Activated gamma-delta T cell treated with Interleukin-2 at 50 U/mL for 16 hours (primary cell): Measurements from ENCODE around the gene BTBD2.

Experiments
- DNase-seq: peaks from one replicate; pipeline ENCODE4 v3.0.0-alpha.2; 2020

BTBD2 gene

GRCh38 chr19:1981253-1981652, 34.3 kb downstream of the BTBD2 start:
- DNase-seq, result no peak

GRCh38 chr19:1980809-1981181, 34.7 kb downstream of the BTBD2 start:
- no peak for DNase-seq

- no peak for DNase-seq
Measured at GRCh38 chr19:1980091-1980808, 35.3 kb downstream of the BTBD2 start.

GRCh38 chr19:1979642-1980041, 35.9 kb downstream of the BTBD2 start:
- DNase-seq, result no peak

- no peak for DNase-seq
Measured at GRCh38 chr19:1979017-1979416, 36.5 kb downstream of the BTBD2 start.

- no peak for DNase-seq
Measured at GRCh38 chr19:1978346-1978894, 37.1 kb downstream of the BTBD2 start.

GRCh38 chr19:1977120-1977519, 38.4 kb downstream of the BTBD2 start:
- DNase-seq, result no peak

- no peak for DNase-seq
Measured at GRCh38 chr19:1975162-1975480, 40.4 kb downstream of the BTBD2 start.

GRCh38 chr19:1974381-1975161, 40.9 kb downstream of the BTBD2 start:
- DNase-seq, result no peak

GRCh38 chr19:1970806-1971502, 44.6 kb downstream of the BTBD2 start:
- no peak for DNase-seq

- no peak for DNase-seq
Measured at GRCh38 chr19:1970003-1970805, 45.3 kb downstream of the BTBD2 start.

- DNase-seq, result no peak
Measured at GRCh38 chr19:1969176-1970002, 46.1 kb downstream of the BTBD2 start.

- DNase-seq, result no peak
Measured at GRCh38 chr19:1968279-1969175, 47.0 kb downstream of the BTBD2 start.

- peak; percentile 44 for DNase-seq
Measured at GRCh38 chr19:1967087-1967608, 48.4 kb downstream of the BTBD2 start.

- no peak for DNase-seq
Measured at GRCh38 chr19:1962674-1963073, 52.8 kb downstream of the BTBD2 start.

- DNase-seq, result no peak
Measured at GRCh38 chr19:1961000-1961883, 54.3 kb downstream of the BTBD2 start.

GRCh38 chr19:1959928-1960589, 55.5 kb downstream of the BTBD2 start:
- no peak for DNase-seq

- no peak for DNase-seq
Measured at GRCh38 chr19:1957562-1958248, 57.8 kb downstream of the BTBD2 start.
